Caco-2 (cell line): Measurements from ENCODE around the gene PLCG1. TPM values are rescaled to one million over a fixed set of nuclear protein-coding genes. Genes with fewer than 3 reads are reported as not detected.

Source experiments
- BruUV-seq: library from RNA; stranded (reverse); fragments of 400-500 nt; replicated peaks from 2 replicates; lab custom pipeline; 2021; lab: Mats Ljungman, UMichigan
- CTCF ChIA-PET: fragments of 300-600 bp; sonication (Branson Sonifier 250); formaldehyde crosslinking; loops from one replicate; lab custom pipeline; 2022; ENCODE audit warnings: antibody characterized with exemption; lab: Charles Lee
- POLR2A ChIA-PET: fragments of 300-600 bp; sonication (Branson Sonifier 250); formaldehyde crosslinking; loops from one replicate; lab custom pipeline; 2022; ENCODE audit warnings: antibody characterized with exemption; lab: Charles Lee
- DNase-seq, 2 experiments: peaks; one replicate each; pipeline versions ENCODE4 v3.0.0 to v3.0.0-alpha.2; 2020 to 2022
- H3K27me3 ChIP-seq: replicated peaks from 2 replicates; pipeline ENCODE4 v1.6.0; 2011; ENCODE audit warnings: low read length; ENCODE audit not compliant: control insufficient read depth, insufficient read depth
- H3K36me3 ChIP-seq: 2 replicates; pipeline ENCODE4 v1.5.1; 2011; ENCODE audit warnings: low read length; ENCODE audit not compliant: control insufficient read depth, insufficient read depth
- H3K4me1 ChIP-seq: fragments of 250-450 bp; sonication (Bioruptor Pico); 2 replicates; pipeline ENCODE4 v1.5.1; 2020; ENCODE audit warnings: mild to moderate bottlenecking
- H3K4me3 ChIP-seq: 2 replicates; pipeline ENCODE4 v1.5.1; 2011; ENCODE audit warnings: low read depth, mild to moderate bottlenecking, control low read depth, low read length
- H3K9me3 ChIP-seq: fragments of 250-450 bp; sonication (Bioruptor Pico); 2 replicates; pipeline ENCODE4 v1.5.1; 2020; ENCODE audit warnings: mild to moderate bottlenecking, moderate library complexity
- H3K27ac Mint-ChIP-seq: one replicate; pipeline ENCODE4 v1.8.0; 2022; ENCODE audit warnings: mixed read lengths; ENCODE audit not compliant: unreplicated experiment
- H3K27me3 Mint-ChIP-seq: one replicate; pipeline ENCODE4 v1.8.0; 2022; ENCODE audit warnings: mixed read lengths; ENCODE audit not compliant: insufficient read depth, unreplicated experiment
- H3K36me3 Mint-ChIP-seq: one replicate; pipeline ENCODE4 v1.8.0; 2022; ENCODE audit warnings: mild to moderate bottlenecking, mixed read lengths; ENCODE audit not compliant: insufficient read depth, unreplicated experiment
- H3K4me1 Mint-ChIP-seq: one replicate; pipeline ENCODE4 v1.8.0; 2022; ENCODE audit warnings: low read depth, mixed read lengths; ENCODE audit not compliant: unreplicated experiment
- H3K4me3 Mint-ChIP-seq: one replicate; pipeline ENCODE4 v1.8.0; 2022; ENCODE audit warnings: mild to moderate bottlenecking, moderate library complexity, mixed read lengths; ENCODE audit not compliant: unreplicated experiment
- H3K9me3 Mint-ChIP-seq: one replicate; pipeline ENCODE4 v1.8.0; 2022; ENCODE audit warnings: mixed read lengths; ENCODE audit not compliant: unreplicated experiment
- CTCF ChIP-seq, 2 experiments: fragments of 200-600 bp in 1 of 2; IDR thresholded peaks; 1 replicate in 1 of 2; 2 replicates in 1 of 2; pipeline versions ENCODE4 v1.5.1 to v1.8.0; 2011 to 2022; ENCODE audit warnings: antibody characterized with exemption in 1 of 2, control low read depth in 1 of 2, inconsistent platforms in 1 of 2, low read depth in 1 of 2, low read length in 1 of 2, mild to moderate bottlenecking in 1 of 2, moderate library complexity in 1 of 2; ENCODE audit not compliant: insufficient read depth in 1 of 2, severe bottlenecking in 1 of 2, unreplicated experiment in 1 of 2
- intact Hi-C: fragments of 100-400 bp; cut with micrococcal nuclease; formaldehyde crosslinking; loops from one replicate; pipeline ENCODE4 v1.10.0; 2022; ENCODE audit not compliant: unreplicated experiment
- total RNA-seq: library from RNA; stranded (reverse); gene quantifications from 2 replicates; pipeline ENCODE4 v1.2.3, GENCODE V29; 2022

PLCG1 gene
- total RNA-seq, 1 experiment from 2014 or later = 196 TPM

GRCh38 chr20:41213150-41213820, 75.9 kb downstream of the PLCG1 start:
- no peak for TF ChIP-seq CTCF (IDR thresholded peaks at IDR 0.05; ENCODE audit: insufficient read depth in 1 of 2, low read depth in 1 of 2, low read length in 1 of 2, severe bottlenecking in 1 of 2, unreplicated experiment in 1 of 2)
- no peaks in the 10 kb centered on the region for H3K27me3 Mint-ChIP-seq

GRCh38 chr20:41214202-41214601, 76.9 kb downstream of the PLCG1 start:
- POLR2A ChIA-PET = no interaction called here
- CTCF ChIA-PET = interaction anchor here (1.1 kb wide), 1 partner anchor 126 kb away, joined by 3 read pairs; the partner anchor contains the start of gene LPIN3
- BruUV-seq = no TSS peak
- Histone ChIP-seq H3K4me3 (no peak overlapping the region), H3K27me3 (no peaks in the 10 kb centered on the region), H3K9me3 (no peaks in the 10 kb centered on the region), H3K36me3 (no peaks in the 10 kb centered on the region), H3K4me1 (no peaks in the 10 kb centered on the region)
- no peak for TF ChIP-seq CTCF (IDR thresholded peaks at IDR 0.05; ENCODE audit: insufficient read depth in 1 of 2, low read depth in 1 of 2, low read length in 1 of 2, severe bottlenecking in 1 of 2, unreplicated experiment in 1 of 2)
- Mint-ChIP-seq H3K27ac (no peak overlapping the region), H3K4me1 (no peaks in the 10 kb centered on the region), H3K9me3 (no peaks in the 10 kb centered on the region), H3K4me3 (no peak overlapping the region), H3K36me3 (no peaks in the 10 kb centered on the region), H3K27me3 (no peaks in the 10 kb centered on the region)
- intact Hi-C loops = no loop called here
- DNase-seq = no peak

More at GRCh38 chr20:41213150-41213820, 75.9 kb downstream of the PLCG1 start:
- POLR2A ChIA-PET = no interaction called here
- H3K9me3 ChIP-seq = no peaks in the 10 kb centered on the region
- no peak for DNase-seq
- Mint-ChIP-seq H3K9me3 (no peaks in the 10 kb centered on the region), H3K36me3 (no peaks in the 10 kb centered on the region), H3K4me1 (no peaks in the 10 kb centered on the region), H3K4me3 (no peak overlapping the region), H3K27ac (no peak overlapping the region)
- CTCF ChIA-PET = interaction anchor here (0.6 kb wide), 1 partner anchor 374 kb away, joined by 3 read pairs; no protein-coding TSS in a partner anchor
- H3K36me3 ChIP-seq = no peaks in the 10 kb centered on the region
- BruUV-seq = no TSS peak
- intact Hi-C loops = no loop called here
- no peaks in the 10 kb centered on the region for H3K4me1 ChIP-seq
- no peaks in the 10 kb centered on the region for H3K27me3 ChIP-seq
- H3K4me3 ChIP-seq = no peak overlapping the region

- no peak overlapping the region for H3K4me3 Mint-ChIP-seq
- no TSS peak for BruUV-seq
- ChIA-PET CTCF (interaction anchor here (1.1 kb wide), 1 partner anchor 125 kb away, joined by 3 read pairs; the partner anchor contains the start of gene LPIN3), POLR2A (no interaction called here)
- H3K9me3 Mint-ChIP-seq = no peaks in the 10 kb centered on the region
- H3K27ac Mint-ChIP-seq = no peak overlapping the region
- no peaks in the 10 kb centered on the region for H3K27me3 Mint-ChIP-seq
- H3K36me3 Mint-ChIP-seq = no peaks in the 10 kb centered on the region
- H3K4me1 Mint-ChIP-seq = no peaks in the 10 kb centered on the region
- DNase-seq = no peak
- no peaks in the 10 kb centered on the region for H3K9me3 ChIP-seq
- intact Hi-C loops = no loop called here
- H3K27me3 ChIP-seq = no peaks in the 10 kb centered on the region
- H3K36me3 ChIP-seq = no peaks in the 10 kb centered on the region
- TF ChIP-seq CTCF (IDR thresholded peaks at IDR 0.05; ENCODE audit: insufficient read depth in 1 of 2, low read depth in 1 of 2, low read length in 1 of 2, severe bottlenecking in 1 of 2, unreplicated experiment in 1 of 2) = no peak
- H3K4me1 ChIP-seq = no peaks in the 10 kb centered on the region
- H3K4me3 ChIP-seq = no peak overlapping the region
Measured at GRCh38 chr20:41214666-41215065, 77.3 kb downstream of the PLCG1 start.
